HL-60 (cell line): ENCODE results near the gene CPNE2.

ENCODE experiments used
- CTCF ChIP-seq: IDR thresholded peaks from one replicate; pipeline ENCODE4 v1.5.1; 2011; ENCODE audit warnings: low read length, control low read depth, inconsistent platforms; ENCODE audit not compliant: insufficient read depth
- GABPA ChIP-seq: IDR thresholded peaks from 2 replicates; pipeline ENCODE4 v1.6.1; 2012; ENCODE audit warnings: low read depth
- POLR2AphosphoS5 ChIP-seq: IDR thresholded peaks from 2 replicates; pipeline ENCODE4 v1.6.1; 2012; ENCODE audit warnings: low read depth
- SPI1 ChIP-seq: IDR thresholded peaks from 2 replicates; pipeline ENCODE4 v1.6.1; 2012; ENCODE audit warnings: low read depth, mild to moderate bottlenecking, borderline replicate concordance
- TF ChIP-seq, protein P1 (sequence below): IDR thresholded peaks from 2 replicates; pipeline ENCODE4 v1.6.1; 2012; ENCODE audit warnings: low read depth; ENCODE audit not compliant: insufficient replicate concordance

DNA sequence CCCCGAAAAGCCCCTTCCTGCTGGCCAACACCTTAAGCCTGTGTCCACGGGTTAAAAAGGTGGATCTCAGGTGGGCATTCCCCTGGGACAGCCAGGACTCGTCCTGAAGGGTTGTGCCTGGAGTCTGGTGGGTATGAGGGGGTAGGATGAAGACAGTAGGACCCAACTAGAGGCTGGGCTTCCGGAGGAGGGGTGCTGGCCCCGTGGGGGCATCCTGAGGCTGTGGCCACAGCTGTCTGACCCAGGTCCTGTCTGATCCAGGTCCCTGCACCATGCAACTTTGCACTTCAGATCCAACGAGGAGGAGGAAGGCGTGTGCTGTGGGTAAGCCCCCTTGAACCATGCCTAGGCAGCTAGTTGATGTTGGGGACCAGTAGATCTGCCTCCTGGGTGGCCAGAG, 37.6 kb upstream of the CPNE2 start:
- TF ChIP-seq CTCF (no peak), POLR2AphosphoS5 (no peak), GABPA (no peak), SPI1 (no peak)
- TF ChIP-seq, protein P1, sequence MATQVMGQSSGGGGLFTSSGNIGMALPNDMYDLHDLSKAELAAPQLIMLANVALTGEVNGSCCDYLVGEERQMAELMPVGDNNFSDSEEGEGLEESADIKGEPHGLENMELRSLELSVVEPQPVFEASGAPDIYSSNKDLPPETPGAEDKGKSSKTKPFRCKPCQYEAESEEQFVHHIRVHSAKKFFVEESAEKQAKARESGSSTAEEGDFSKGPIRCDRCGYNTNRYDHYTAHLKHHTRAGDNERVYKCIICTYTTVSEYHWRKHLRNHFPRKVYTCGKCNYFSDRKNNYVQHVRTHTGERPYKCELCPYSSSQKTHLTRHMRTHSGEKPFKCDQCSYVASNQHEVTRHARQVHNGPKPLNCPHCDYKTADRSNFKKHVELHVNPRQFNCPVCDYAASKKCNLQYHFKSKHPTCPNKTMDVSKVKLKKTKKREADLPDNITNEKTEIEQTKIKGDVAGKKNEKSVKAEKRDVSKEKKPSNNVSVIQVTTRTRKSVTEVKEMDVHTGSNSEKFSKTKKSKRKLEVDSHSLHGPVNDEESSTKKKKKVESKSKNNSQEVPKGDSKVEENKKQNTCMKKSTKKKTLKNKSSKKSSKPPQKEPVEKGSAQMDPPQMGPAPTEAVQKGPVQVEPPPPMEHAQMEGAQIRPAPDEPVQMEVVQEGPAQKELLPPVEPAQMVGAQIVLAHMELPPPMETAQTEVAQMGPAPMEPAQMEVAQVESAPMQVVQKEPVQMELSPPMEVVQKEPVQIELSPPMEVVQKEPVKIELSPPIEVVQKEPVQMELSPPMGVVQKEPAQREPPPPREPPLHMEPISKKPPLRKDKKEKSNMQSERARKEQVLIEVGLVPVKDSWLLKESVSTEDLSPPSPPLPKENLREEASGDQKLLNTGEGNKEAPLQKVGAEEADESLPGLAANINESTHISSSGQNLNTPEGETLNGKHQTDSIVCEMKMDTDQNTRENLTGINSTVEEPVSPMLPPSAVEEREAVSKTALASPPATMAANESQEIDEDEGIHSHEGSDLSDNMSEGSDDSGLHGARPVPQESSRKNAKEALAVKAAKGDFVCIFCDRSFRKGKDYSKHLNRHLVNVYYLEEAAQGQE: no peak
